Measurements from ENCODE around the gene PFDN1. TPM values are rescaled to one million over a fixed set of nuclear protein-coding genes. Genes with fewer than 3 reads are reported as not detected.

PFDN1 gene
- total and polyA plus RNA-seq, 10 of the 15 experiments (the other 5 are each of a cell fraction or from before 2014, with no cell fraction given), result 62.9 to 193 (median 102) TPM

DNA sequence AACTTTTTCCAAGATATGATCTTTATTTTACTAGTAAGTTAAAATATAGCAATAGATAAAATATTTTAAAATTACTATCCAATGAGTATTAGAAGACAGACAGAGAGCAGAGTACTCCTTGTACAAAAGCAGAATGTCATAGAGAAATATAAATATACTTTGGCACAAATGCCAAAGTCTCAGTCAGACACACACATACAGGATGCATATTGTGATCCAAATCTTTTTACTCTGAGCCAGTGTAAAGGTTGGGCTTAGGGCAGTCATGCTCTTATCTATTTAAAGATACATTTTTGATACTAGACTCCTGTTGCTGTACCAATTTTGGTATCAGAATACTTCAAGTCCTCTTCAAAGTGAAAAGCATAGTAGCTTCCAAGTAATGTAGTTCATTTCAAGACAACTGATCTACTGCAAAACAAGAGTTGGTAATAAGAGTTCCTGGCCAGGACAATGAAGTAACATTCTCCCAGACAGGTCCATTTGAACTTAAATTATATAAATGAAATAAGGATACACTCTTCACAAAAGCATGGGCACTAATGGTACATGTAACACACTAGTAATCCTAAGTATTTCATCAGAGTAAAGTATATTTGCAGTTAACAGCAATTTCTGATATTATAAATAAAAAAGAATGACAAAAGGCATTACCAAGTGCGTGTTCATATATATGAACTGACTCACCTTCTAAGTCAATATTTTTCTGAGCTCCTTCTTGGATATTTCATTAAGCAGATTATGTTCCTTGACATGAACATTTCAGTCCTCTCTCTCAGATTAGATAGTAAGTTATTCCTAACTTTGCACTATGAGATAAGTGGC lies 10.5 kb downstream of the PFDN1 start (continued):
- no peak for TF ChIP-seq EP300 (IDR thresholded peaks at IDR 0.05; ENCODE audit: borderline replicate concordance in 1 of 2, control insufficient read depth in 1 of 2, low read depth in 2 of 2, low read length in 2 of 2)
- no peak for TF ChIP-seq MEF2B (IDR thresholded peaks at IDR 0.05; ENCODE audit: partially characterized antibody, poor library complexity, severe bottlenecking)
- TF ChIP-seq BMI1 (IDR thresholded peaks at IDR 0.05; ENCODE audit: borderline replicate concordance), result no peak
- no peak for TF ChIP-seq ZNF274 (IDR thresholded peaks at IDR 0.05; ENCODE audit: insufficient read depth, insufficient read length)
- no peak for TF ChIP-seq STAT3 (IDR thresholded peaks at IDR 0.05; ENCODE audit: low read depth, low read length)
- TF ChIP-seq SMC3 (IDR thresholded peaks at IDR 0.05; ENCODE audit: borderline replicate concordance, low read length), result no peak

DNA sequence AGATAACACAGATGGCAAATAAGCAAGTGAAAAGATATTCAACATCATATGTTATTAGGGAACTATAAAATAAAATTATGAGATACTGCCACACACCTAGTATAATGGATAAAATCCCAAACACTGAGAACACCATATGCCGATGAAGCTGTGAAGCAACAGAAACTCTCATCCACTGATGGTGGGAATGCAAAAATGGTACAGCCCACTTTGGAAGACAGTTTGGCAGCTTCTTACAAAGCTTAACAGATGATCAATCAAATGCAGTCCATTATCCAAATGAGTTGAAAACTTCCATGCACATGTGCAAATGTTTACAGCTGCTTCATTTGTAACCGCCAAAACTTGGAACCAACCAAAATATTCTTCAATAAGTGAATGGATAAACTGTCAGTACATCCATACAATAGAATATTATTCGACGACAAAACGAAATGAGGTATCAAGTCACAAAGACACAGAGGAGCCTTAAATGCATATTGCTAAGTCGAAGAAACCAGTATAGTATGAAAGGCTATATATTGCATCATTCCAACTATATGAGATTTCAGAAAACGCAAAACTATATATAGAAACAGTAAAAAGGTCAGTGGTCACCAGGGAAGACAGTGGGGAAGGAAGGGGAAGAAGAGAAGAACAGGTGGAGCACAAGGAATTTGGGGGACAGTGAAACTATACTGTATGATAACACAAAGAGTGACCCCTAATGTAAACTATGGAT lies 14.9 kb downstream of the PFDN1 start:
- FAIRE-seq (no peak), DNase-seq (ENCODE audit: low read depth, low spot score) (no peak), ATAC-seq (no peak)
- no TSS peak for BruUV-seq (replicated peaks)
- Histone ChIP-seq H3K4me3 (no peak overlapping the region), H3K9me3 (replicated peaks; ENCODE audit: control insufficient read depth, insufficient read depth, low read length) (no peaks in the 10 kb centered on the region), H3K79me2 (ENCODE audit: control insufficient read depth, insufficient read depth, low read length) (peaks cover 29% of the 10 kb centered on the region), H3K4me1 (ENCODE audit: control insufficient read depth, insufficient read depth, low read length) (peaks cover 11% of the 10 kb centered on the region), H3K27ac (ENCODE audit: control insufficient read depth, insufficient read depth) (no peak overlapping the region), H4K20me1 (ENCODE audit: control insufficient read depth, insufficient read depth) (no peaks in the 10 kb centered on the region), H2AFZ (ENCODE audit: control insufficient read depth, low read depth, low read length) (no peak overlapping the region), H3K9ac (ENCODE audit: control insufficient read depth, insufficient read depth, low read length) (no peak overlapping the region), H3K36me3 (ENCODE audit: control insufficient read depth in 2 of 2, insufficient read depth in 2 of 2, low read length in 1 of 2) (no peaks in the 10 kb centered on the region), H3K27me3 (replicated peaks in 1 of 2; ENCODE audit: control insufficient read depth in 2 of 2, insufficient read depth in 2 of 2, low read length in 1 of 2) (no peaks in the 10 kb centered on the region), H3K4me2 (ENCODE audit: control insufficient read depth, insufficient read depth) (no peak overlapping the region)
- in situ Hi-C loops (cut with MboI) (no loop called here), intact Hi-C loops (cut with micrococcal nuclease; ENCODE audit: unreplicated experiment) (no loop called here)
- SMC1A ChIA-PET (ENCODE audit: uncharacterized antibody, unreplicated experiment), result interaction anchor here (0.7 to 1.1 kb wide), 2 partner anchors 8 to 14 kb away, joined by 3 read pairs; no protein-coding TSS in a partner anchor
- POLR2A ChIA-PET, result interaction anchor here (0.6 to 1.9 kb wide), 2 partner anchors 15 to 247 kb away, joined by 3 to 4 read pairs; partner anchors contain the start of gene PFDN1
- WGBS (ENCODE audit: insufficient coverage, insufficient replicate concordance, low lambda C conversion rate, missing lambda C conversion rate), result 97% methylated on average over 7 of the region's 7 CpGs
- CTCF ChIA-PET, result interaction anchor here (1.1 to 2.0 kb wide), 6 partner anchors 14 to 75 kb away, joined by 3 to 8 read pairs (median 3); no protein-coding TSS in a partner anchor
- RAD21 ChIA-PET (ENCODE audit: unreplicated experiment), result no interaction called here
- TF ChIP-seq PML (IDR thresholded peaks at IDR 0.05; ENCODE audit: low read length) (no peak), NFXL1 (IDR thresholded peaks at IDR 0.05; ENCODE audit: borderline replicate concordance) (no peak), SREBF2 (IDR thresholded peaks at IDR 0.05; ENCODE audit: low read length) (no peak), STAT1 (conservative IDR thresholded peaks at IDR 0.05) (no peak), YBX1 (IDR thresholded peaks at IDR 0.05) (no peak), RB1 (IDR thresholded peaks at IDR 0.05; ENCODE audit: borderline replicate concordance) (no peak), NFYA (IDR thresholded peaks at IDR 0.05; ENCODE audit: borderline replicate concordance, low read depth, low read length) (no peak), POLR2AphosphoS5 (IDR thresholded peaks at IDR 0.05; ENCODE audit: low read length) (no peak), IKZF2 (IDR thresholded peaks at IDR 0.05) (no peak), SMC3 (IDR thresholded peaks at IDR 0.05; ENCODE audit: borderline replicate concordance, low read length) (no peak), GABPA (IDR thresholded peaks at IDR 0.05; ENCODE audit: low read depth) (no peak), CBX3 (IDR thresholded peaks at IDR 0.05; ENCODE audit: borderline replicate concordance, low read depth) (no peak), MTA3 (IDR thresholded peaks at IDR 0.05; ENCODE audit: borderline replicate concordance, low read length) (no peak), BHLHE40 (IDR thresholded peaks at IDR 0.05; ENCODE audit: borderline replicate concordance in 1 of 2, low read depth in 2 of 2, low read length in 1 of 2) (no peak), BACH1 (IDR thresholded peaks at IDR 0.05; ENCODE audit: borderline replicate concordance) (no peak), ZNF622 (IDR thresholded peaks at IDR 0.05) (no peak)
